Activated CD4-positive, alpha-beta T cell treated with anti-CD3 and anti-CD28 coated beads for 48 hours (primary cell): ENCODE data around the gene LYSMD1.
"Not testable (repeated sequence)": the region's sequence is repeated elsewhere in the genome, so short reads cannot be mapped to it uniquely, and the experiment has no call there.

ENCODE experiments used
- DNase-seq: peaks from one replicate; pipeline ENCODE4 v3.0.0-alpha.2; 2020

Gene LYSMD1

GRCh38 chr1:151165738-151166504 is at the start of gene LYSMD1, which contains the start of gene SCNM1:
LYSMD1 (minus strand) TSS chr1:151165902; CDS start chr1:151165258, 644 bp downstream.
SCNM1 (plus strand) TSS chr1:151166144; CDS start chr1:151166153, 9 bp downstream.
- DNase-seq, result peak; percentile 98

- no peak for DNase-seq
These were observed 47.9 kb upstream of the LYSMD1 start for GRCh38 chr1:151213560-151213959.

DNA sequence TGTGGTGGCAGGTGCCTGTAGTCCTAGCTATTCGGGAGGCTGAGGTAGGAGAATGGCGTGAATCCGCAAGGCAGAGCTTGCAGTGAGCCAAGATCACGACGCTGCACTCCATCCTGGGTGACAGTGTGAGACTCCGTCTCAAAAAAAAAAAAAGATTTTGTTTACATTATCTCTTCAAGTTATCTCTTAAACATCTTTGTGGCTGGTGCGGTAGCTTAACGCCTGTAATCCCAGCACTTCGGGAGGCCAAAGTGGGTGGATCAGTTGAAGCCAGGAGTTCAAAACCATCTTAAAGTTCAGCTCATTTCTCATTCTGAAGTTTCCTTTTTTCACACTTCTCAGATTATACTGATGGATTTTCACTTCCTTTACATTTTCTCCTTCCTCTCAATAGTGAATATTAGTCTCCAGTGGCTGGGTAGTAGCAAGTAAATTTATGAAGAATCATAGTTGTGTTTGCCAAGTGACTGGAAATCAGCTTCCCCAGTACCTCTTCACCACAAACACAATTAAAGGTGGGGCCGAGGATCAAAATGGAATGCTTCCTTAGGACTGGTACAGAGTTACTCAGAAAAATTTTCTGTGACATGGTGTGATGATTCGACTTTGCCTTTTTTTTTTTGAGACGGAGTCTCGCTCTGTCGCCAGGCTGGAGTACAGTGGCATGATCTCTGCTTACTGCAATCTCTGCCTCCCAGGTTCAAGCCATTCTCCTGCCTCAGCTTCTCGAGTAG is 46.4 kb upstream of the LYSMD1 start:
- peak; percentile 29 for DNase-seq

- DNase-seq, result no peak
These were observed 45.1 kb upstream of the LYSMD1 start for GRCh38 chr1:151210830-151211229.

DNA sequence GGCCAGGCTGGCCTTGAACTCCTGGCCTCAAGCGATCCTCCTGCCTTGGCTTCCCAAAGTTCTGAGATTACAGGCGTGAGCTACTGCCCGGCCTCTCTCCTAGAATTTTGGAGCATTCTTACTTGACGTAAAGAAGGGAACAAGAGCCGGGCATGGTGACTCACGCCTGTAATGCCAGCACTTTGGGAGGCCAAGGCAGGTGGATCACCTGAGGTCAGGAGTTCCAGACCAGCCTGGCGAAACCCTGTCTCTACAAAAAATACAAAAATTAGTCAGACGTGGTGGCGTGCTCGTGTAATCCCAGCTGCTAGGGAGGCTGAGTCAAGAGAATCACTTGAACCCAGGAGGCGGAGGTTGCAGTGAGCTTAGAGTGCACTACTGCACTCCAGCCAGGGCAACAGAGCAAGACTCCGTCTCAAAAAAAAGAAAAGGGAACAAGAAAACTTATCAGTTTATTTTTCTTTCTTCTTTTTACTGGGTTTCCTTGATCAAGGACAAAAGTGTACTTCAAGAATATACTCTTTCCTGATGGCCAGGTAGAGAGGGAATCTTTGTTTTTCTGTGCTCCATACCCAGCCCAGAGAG is 39.8 kb upstream of the LYSMD1 start:
- DNase-seq, result not testable (repeated sequence)

DNA sequence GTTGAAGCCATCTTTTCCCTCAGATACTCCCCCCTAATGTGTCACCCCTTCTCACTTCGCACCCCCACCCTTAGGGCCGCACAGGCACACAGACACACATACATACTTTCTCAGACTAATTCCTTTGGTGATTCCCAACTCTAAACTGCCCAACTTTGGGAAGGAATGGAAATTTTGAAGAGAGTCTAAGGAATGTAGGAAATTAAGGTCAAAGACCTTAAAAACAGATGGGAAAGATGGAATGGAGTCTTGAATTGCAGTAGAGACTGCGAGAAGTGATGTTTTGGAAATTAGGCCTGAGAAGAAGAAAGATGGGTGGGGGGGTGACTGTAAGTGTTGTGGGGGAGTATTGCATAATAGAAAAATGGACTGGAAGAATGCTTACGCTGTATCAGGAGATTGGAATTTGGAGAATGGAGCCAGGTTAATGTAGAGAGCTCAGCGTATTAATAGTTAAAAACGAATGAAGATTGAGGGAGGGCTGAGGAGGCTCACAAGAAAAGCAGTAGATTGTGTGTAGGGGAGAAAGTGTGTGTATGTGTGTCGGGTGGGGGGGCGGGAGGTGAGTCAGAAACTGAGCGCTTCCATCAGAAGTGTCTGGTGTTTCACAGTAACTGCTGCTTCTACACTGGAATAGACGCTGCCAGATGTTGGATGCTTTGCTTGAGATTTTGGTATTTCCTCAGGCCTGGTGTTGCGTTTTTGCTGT is 34.3 kb upstream of the LYSMD1 start:
- DNase-seq, result peak; percentile 28

DNA sequence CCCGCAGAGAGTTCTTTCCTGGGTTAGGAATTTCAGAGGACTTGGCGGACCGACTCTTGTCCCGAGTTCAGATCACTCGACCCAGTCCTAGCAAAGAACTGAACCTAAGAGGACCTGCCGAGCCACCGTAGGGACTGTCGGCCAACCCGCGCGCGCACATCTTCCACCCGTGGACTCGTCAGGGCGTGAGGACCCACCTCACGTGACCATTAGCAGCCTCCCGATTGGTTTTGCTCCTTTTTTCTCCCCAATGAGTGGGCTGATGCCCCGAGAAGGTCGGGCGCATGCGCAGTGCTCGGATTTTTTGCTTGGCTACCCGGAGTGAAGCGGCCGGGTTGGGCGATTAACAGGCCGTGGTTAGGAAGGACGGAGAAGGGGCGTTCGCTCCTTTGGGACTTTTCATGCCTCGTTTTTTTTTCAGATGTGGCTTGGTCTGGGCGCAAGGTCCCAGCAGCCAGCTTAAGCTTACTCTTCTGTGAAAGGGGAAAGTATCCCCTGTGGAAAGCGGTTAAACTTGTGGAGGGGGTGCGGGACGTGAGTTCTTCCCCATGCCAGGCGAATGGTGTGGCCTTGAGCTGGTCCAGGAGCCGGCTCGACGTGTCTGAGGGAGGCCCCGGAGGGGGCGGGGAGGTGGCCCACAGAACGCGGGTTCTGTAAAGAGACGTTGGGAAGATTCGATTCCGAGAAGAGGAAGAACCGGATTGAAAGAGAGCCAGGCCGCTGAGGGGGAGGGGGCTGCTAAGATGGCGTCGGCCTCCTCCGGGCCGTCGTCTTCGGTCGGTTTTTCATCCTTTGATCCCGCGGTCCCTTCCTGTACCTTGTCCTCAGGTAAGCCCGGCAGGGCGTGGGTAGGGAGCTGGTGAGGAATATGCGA is 32.8 kb upstream of the LYSMD1 start, which contains the start of gene PIP5K1A:
TSS of gene PIP5K1A (plus strand) at position 299 of the 874 bp plus-strand sequence. CDS start at position 744, 445 bp downstream.
- DNase-seq, result peak; percentile 99

DNA sequence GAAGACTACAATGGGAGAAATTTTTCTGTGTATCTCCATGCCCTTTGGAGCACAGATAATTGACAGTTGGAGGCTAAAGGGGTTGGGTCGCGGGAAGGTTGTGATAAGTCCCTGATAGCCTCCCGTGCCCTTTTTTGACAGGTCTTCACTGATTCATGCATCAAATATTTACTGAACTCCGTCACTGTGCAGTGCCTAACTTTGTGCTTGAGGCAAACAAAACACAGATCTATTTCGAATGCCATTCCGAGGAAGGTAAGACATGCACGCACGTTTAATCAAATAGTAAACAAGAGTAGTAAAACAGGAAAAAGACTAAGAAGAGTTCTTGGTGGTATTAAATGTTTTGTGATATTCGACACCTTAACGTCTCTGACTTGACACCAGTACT is 32.2 kb upstream of the LYSMD1 start:
- DNase-seq, result no peak

GRCh38 chr1:151196292-151196800 is 30.6 kb upstream of the LYSMD1 start:
- DNase-seq, result peak; percentile 62

DNA sequence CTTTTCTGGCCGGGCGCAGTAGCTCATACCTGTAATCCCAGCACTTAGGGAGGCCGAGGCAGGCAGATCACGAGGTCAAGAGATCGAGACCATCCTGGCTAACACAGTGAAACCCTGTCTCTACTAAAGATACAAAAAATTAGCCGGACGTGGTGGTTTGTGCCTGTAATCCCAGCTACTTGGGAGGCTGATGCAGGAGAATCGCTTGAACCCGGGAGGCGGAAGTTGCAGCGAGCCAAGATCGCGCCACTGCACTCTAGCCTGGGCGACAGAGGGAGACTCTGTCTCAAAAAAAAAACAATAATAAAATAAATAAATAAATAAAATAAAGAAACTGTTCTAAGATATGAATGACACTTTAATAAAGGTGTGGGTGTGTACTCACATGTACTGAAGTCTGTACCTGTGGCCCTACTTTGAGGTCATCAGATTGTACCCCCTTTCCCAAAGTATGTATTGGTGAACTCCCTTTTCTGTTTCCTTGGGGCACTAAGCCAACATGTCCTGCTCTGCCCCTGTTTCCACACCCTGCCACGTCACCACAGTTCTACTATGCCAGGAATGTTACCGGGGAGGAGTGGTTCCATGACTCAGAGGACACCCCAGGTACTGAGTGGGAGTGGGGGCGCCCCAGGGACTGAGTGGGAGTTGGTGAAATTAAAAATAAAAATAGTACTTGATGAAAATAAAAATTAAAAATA is 29.3 kb upstream of the LYSMD1 start:
- DNase-seq, result not testable (repeated sequence)

DNA sequence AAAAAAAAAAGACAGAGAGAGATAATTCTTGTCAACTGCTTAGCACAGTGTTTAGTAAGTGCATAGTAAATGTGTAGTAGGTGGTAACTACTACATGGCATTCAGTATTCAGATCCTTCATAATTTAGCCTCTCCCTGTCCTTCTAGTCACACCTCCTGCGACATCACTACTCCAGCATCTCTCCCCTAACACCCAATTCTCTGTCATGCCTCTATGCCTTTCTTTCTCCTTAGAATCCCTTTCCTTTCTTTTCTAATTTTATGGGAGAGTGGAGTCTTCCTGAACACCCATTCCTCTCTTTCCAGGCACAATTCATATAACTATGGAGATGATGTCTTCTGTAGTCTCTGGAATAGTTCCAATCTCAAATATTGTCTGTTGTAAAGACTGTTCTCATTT is 28.2 kb upstream of the LYSMD1 start:
- DNase-seq, result no peak

DNA sequence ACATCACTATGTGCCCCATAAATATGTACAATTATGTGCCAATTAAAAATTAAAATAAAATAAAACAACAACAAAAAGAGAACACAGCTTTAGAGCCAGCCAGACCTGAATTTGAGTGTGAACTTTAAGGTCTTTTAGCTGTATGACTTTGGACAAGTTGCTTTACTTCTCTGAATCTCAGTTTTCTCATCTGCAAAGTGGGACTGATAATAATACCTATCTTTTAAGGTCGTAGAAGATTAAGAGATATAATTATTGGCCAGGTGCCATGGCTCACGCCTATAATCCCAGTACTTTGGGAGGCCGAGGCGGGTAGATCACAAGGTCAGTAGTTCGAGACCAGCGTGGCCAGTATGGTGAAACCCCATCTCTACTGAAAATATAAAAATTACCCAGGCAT is 27.6 kb upstream of the LYSMD1 start:
- DNase-seq, result no peak

GRCh38 chr1:151192047-151192446 is 26.3 kb upstream of the LYSMD1 start:
- DNase-seq, result no peak

- peak; percentile 92 for DNase-seq
These were observed 24.1 kb upstream of the LYSMD1 start, which contains the start of gene VPS72 for GRCh38 chr1:151189637-151190445. VPS72 (minus strand) TSS chr1:151190197; CDS start chr1:151190121, 76 bp downstream.

- DNase-seq, result not testable (repeated sequence)
These were observed 23.0 kb upstream of the LYSMD1 start for GRCh38 chr1:151188667-151189066.

DNA sequence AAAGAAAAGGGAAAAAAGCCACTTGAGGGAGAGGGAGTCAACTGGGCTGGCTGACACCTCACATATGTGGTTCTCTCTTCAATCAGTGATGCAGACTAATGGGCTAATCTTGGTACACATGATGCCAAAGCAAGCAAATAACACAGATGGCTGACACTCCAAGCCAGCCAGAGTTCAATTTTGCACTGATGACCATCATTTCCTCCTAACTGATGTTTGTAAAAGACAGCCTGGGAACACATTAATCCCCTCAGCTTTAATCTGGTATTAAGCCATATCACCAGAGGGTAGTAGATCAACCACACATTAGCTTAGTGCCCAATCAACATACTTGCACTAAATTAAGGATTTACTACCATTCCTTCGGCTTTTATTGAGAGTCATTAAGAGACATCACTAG is 21.5 kb upstream of the LYSMD1 start:
- DNase-seq, result no peak

DNA sequence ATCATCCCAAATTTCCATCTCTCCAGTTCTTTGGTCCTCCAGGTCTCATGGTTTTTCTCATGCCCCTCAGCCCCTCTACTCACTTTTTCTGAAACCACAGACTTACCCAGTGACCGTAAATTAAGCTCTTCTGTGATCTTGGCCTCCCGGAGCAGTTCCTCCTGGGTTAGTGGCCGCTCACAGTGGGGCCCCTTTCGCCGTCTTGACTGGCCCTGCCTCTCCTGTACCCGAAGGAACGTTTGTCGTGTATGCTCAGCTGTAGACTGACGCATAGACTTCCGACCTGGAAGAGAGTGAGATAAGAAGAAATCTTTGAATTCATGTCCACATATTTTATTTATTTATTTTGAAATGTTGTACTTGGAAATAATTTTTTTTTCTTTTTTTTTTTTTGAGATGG is 18.5 kb upstream of the LYSMD1 start:
- no peak for DNase-seq

GRCh38 chr1:151176514-151177045 is 10.9 kb upstream of the LYSMD1 start:
- no peak for DNase-seq

DNA sequence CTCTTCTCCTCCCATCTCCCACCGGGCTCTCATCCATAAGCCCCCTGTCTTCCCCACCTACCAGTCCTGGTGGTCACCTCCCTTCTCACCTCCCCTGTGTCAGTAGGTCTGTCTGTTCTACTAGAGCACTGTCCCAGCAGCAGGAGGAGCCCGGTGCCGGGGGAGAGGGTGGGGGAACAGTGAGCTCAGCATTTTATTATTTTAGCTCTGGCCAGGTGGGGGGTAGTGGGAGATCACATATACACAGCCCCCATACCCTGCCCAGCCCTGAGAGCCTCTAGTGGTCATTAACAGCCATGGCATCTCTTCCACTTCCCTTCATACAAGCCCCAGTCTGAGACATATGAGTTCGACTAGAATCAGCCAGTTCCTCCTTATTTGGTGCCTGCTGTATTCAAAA is 10.2 kb upstream of the LYSMD1 start, which contains the start of gene TMOD4:
TSS of gene TMOD4 (minus strand) at position 119 of the 400 bp plus-strand sequence. CDS start 1,106 bp downstream, outside the sequence.
- DNase-seq, result no peak
